H1 (cell line): Measurements from ENCODE around the gene ADGRV1. TPM values are rescaled to one million over a fixed set of nuclear protein-coding genes. Genes with fewer than 3 reads are reported as not detected.

Experiments
- CTCF ChIA-PET: fragments of 300-600 bp; sonication (Branson Sonifier 250); formaldehyde crosslinking; loops from one replicate; lab custom pipeline; 2021; ENCODE audit not compliant: partially characterized antibody; lab: Charles Lee
- POLR2A ChIA-PET: fragments of 300-600 bp; sonication (Branson Sonifier 250); formaldehyde crosslinking; loops from one replicate; lab custom pipeline; 2021; ENCODE audit warnings: inconsistent platforms; ENCODE audit not compliant: partially characterized antibody; lab: Charles Lee
- DNase-seq, 2 experiments: peaks; one replicate each; pipeline versions ENCODE4 v3.0.0 to v3.0.0-alpha.2; 2010 to 2022; ENCODE audit warnings: low spot score in 2 of 2, low read depth in 1 of 2, mixed read lengths in 1 of 2
- FAIRE-seq: peaks from 2 replicates; lab custom pipeline; 2011; peaks lifted over from hg19 to GRCh38; lab: Jason Lieb, UNC
- H2AFZ ChIP-seq: 2 replicates; pipeline ENCODE4 v1.8.1; 2012; ENCODE audit warnings: low read length, inconsistent platforms
- H2AK5ac ChIP-seq: 2 replicates; pipeline ENCODE4 v1.6.1; 2013; ENCODE audit warnings: low read depth, low read length
- H2BK120ac ChIP-seq: replicated peaks from 2 replicates; pipeline ENCODE3; 2013; ENCODE audit warnings: low read depth, low read length, inconsistent platforms
- H2BK12ac ChIP-seq: 2 replicates; pipeline ENCODE4 v1.6.1; 2013; ENCODE audit warnings: low read depth, low read length
- H2BK15ac ChIP-seq: 2 replicates; pipeline ENCODE4 v1.6.1; 2013; ENCODE audit warnings: low read length
- H2BK20ac ChIP-seq: 2 replicates; pipeline ENCODE4 v1.6.1; 2013; ENCODE audit warnings: low read length
- H2BK5ac ChIP-seq: 2 replicates; pipeline ENCODE4 v1.6.1; 2013; ENCODE audit warnings: low read depth, low read length
- H3K14ac ChIP-seq: 2 replicates; pipeline ENCODE4 v1.6.1; 2013; ENCODE audit warnings: inconsistent platforms; ENCODE audit not compliant: insufficient read length
- H3K18ac ChIP-seq: 2 replicates; pipeline ENCODE4 v1.6.1; 2013; ENCODE audit warnings: low read length; ENCODE audit errors: extremely low read depth
- H3K23ac ChIP-seq: 2 replicates; pipeline ENCODE4 v1.6.1; 2013; ENCODE audit warnings: inconsistent platforms; ENCODE audit not compliant: insufficient read length
- H3K23me2 ChIP-seq: 2 replicates; pipeline ENCODE4 v1.6.1; 2013; ENCODE audit warnings: low read depth, low read length
- H3K27ac ChIP-seq: 2 replicates; pipeline ENCODE4 v1.6.1; 2011; ENCODE audit warnings: low read depth, low read length, inconsistent platforms
- H3K27me3 ChIP-seq, 4 experiments: replicated peaks in 1 of 4; 1 replicate in 1 of 4; 2 replicates in 3 of 4; pipeline versions ENCODE4 v1.6.1 to v1.8.1; 2011 to 2013; ENCODE audit warnings: low read length in 3 of 4, mild to moderate bottlenecking in 3 of 4, inconsistent platforms in 2 of 4, mixed read lengths in 2 of 4, moderate library complexity in 1 of 4; ENCODE audit not compliant: control insufficient read depth in 3 of 4, insufficient read depth in 3 of 4; ENCODE audit errors: extremely low read depth in 1 of 4
- H3K36me3 ChIP-seq, 4 experiments: 2 replicates each; pipeline versions ENCODE4 v1.6.1 to v1.8.1; 2011 to 2013; ENCODE audit warnings: mild to moderate bottlenecking in 4 of 4, low read length in 3 of 4, moderate library complexity in 2 of 4, control low read depth in 1 of 4, inconsistent platforms in 1 of 4; ENCODE audit not compliant: insufficient read depth in 4 of 4, control insufficient read depth in 2 of 4
- H3K4ac ChIP-seq: replicated peaks from 2 replicates; pipeline ENCODE3; 2013; ENCODE audit warnings: low read length, low read depth, mixed read lengths, inconsistent platforms; ENCODE audit not compliant: insufficient read length
- H3K4me1 ChIP-seq, 4 experiments: replicated peaks in 1 of 4; 1 replicate in 1 of 4; 2 replicates in 3 of 4; pipeline versions ENCODE4 v1.6.1 to v1.8.1; 2011 to 2013; ENCODE audit warnings: low read length in 3 of 4, inconsistent platforms in 2 of 4, mixed read lengths in 1 of 4; ENCODE audit not compliant: insufficient read depth in 4 of 4, control insufficient read depth in 3 of 4
- H3K4me2 ChIP-seq, 2 experiments: 2 replicates each; pipeline versions ENCODE4 v1.6.1 to v1.8.1; 2011 to 2013; ENCODE audit warnings: low read depth in 2 of 2, low read length in 2 of 2, control low read depth in 1 of 2, inconsistent platforms in 1 of 2, mild to moderate bottlenecking in 1 of 2; ENCODE audit not compliant: insufficient read depth in 1 of 2
- H3K4me3 ChIP-seq, 4 experiments: fragments of 200-600, 300-600 bp in 1 of 4; sonication (generic), shearing (Covaris generic), sonication (Bioruptor Twin) in 1 of 4; 2 replicates each; pipeline versions ENCODE4 v1.5.1 to v1.8.1; 2011 to 2016; ENCODE audit warnings: low read length in 4 of 4, low read depth in 3 of 4, control low read depth in 2 of 4, inconsistent platforms in 2 of 4, mild to moderate bottlenecking in 2 of 4, mixed read lengths in 1 of 4, moderate library complexity in 1 of 4; ENCODE audit not compliant: insufficient read depth in 2 of 4; ENCODE audit errors: extremely low read depth in 1 of 4
- H3K56ac ChIP-seq: replicated peaks from 2 replicates; pipeline ENCODE3; 2013; ENCODE audit warnings: low read depth, mild to moderate bottlenecking, mixed read lengths, low read length, inconsistent platforms; ENCODE audit not compliant: insufficient read length
- H3K79me1 ChIP-seq: 2 replicates; pipeline ENCODE4 v1.6.1; 2013; ENCODE audit warnings: low read depth, low read length, control low read depth
- H3K79me2 ChIP-seq, 2 experiments: 2 replicates each; pipeline versions ENCODE4 v1.6.1 to v1.8.1; 2012 to 2013; ENCODE audit warnings: low read length in 2 of 2, mild to moderate bottlenecking in 2 of 2, inconsistent platforms in 1 of 2; ENCODE audit not compliant: insufficient read depth in 2 of 2, control insufficient read depth in 1 of 2
- H3K9ac ChIP-seq, 4 experiments: replicated peaks in 1 of 4; 1 replicate in 1 of 4; 2 replicates in 3 of 4; pipeline versions ENCODE4 v1.6.1 to v1.8.1; 2011 to 2013; ENCODE audit warnings: low read depth in 3 of 4, low read length in 3 of 4, control low read depth in 2 of 4, mild to moderate bottlenecking in 2 of 4, moderate library complexity in 2 of 4, inconsistent platforms in 1 of 4; ENCODE audit errors: extremely low read depth in 1 of 4
- H3K9me3 ChIP-seq, 2 experiments: 2 replicates each; pipeline versions ENCODE4 v1.6.1 to v1.8.1; 2012 to 2013; ENCODE audit warnings: mild to moderate bottlenecking in 2 of 2, moderate library complexity in 2 of 2, control low read depth in 1 of 2, inconsistent platforms in 1 of 2, low read depth in 1 of 2, low read length in 1 of 2, mixed read lengths in 1 of 2; ENCODE audit not compliant: insufficient read depth in 2 of 2
- H4K20me1 ChIP-seq, 2 experiments: replicated peaks in 1 of 2; 2 replicates each; pipeline versions ENCODE3 to v1.8.1; 2011 to 2013; ENCODE audit warnings: inconsistent platforms in 2 of 2, low read length in 2 of 2, mild to moderate bottlenecking in 1 of 2; ENCODE audit not compliant: insufficient read depth in 2 of 2, control insufficient read depth in 1 of 2
- H4K5ac ChIP-seq: 2 replicates; pipeline ENCODE4 v1.6.1; 2013; ENCODE audit warnings: low read length, low read depth, mixed read lengths, inconsistent platforms; ENCODE audit not compliant: insufficient read length
- H4K8ac ChIP-seq: 2 replicates; pipeline ENCODE4 v1.8.0; 2013; ENCODE audit warnings: mild to moderate bottlenecking, moderate library complexity, low read length, inconsistent platforms; ENCODE audit not compliant: insufficient read depth; ENCODE audit errors: extremely low read depth
- H4K91ac ChIP-seq: replicated peaks from 2 replicates; pipeline ENCODE3; 2013; ENCODE audit warnings: low read length, mixed read lengths, inconsistent platforms; ENCODE audit not compliant: insufficient read length
- ATF2 ChIP-seq: IDR thresholded peaks from 2 replicates; pipeline ENCODE4 v1.6.1; 2012; ENCODE audit warnings: low read length, inconsistent platforms
- BRCA1 ChIP-seq: IDR thresholded peaks from 2 replicates; pipeline ENCODE4 v1.6.1; 2012; ENCODE audit warnings: low read depth, low read length, improper control_type of control experiment
- CBX5 ChIP-seq: fragments of 300-800, 300-1000 bp; sonication (generic); IDR thresholded peaks from 2 replicates; pipeline ENCODE4 v1.7.1; 2016; ENCODE audit warnings: antibody characterized with exemption, low read length, low read depth
- CBX8 ChIP-seq: fragments of 300-800, 300-1000 bp; sonication (generic); IDR thresholded peaks from 2 replicates; pipeline ENCODE4 v1.7.1; 2016; ENCODE audit warnings: low read depth, low read length, borderline replicate concordance
- CREB1 ChIP-seq: IDR thresholded peaks from 2 replicates; pipeline ENCODE4 v1.6.1; 2012; ENCODE audit warnings: inconsistent platforms
- KDM1A ChIP-seq: fragments of 200-600, 300-600 bp; sonication (generic); IDR thresholded peaks from 2 replicates; pipeline ENCODE4 v1.7.1; 2016; ENCODE audit warnings: mild to moderate bottlenecking, low read length, borderline replicate concordance
- KDM4A ChIP-seq: IDR thresholded peaks from one replicate; pipeline ENCODE4 v1.7.1; 2012; ENCODE audit warnings: low read depth, mild to moderate bottlenecking, moderate library complexity, low read length, inconsistent platforms; ENCODE audit not compliant: severe bottlenecking
- SAP30 ChIP-seq: fragments of 300-600 bp; sonication (generic); IDR thresholded peaks from 2 replicates; pipeline ENCODE4 v1.7.1; 2012; ENCODE audit warnings: low read length, moderate library complexity, mild to moderate bottlenecking, inconsistent platforms; ENCODE audit not compliant: insufficient read depth, insufficient replicate concordance
- WGBS, 2 experiments: shearing (Covaris generic) in 1 of 2; methylation state at CpG; one replicate each; pipeline versions ENCODE4 v1.1.6 to v1.1.7; 2013 to 2015; ENCODE audit warnings: low lambda C conversion rate in 2 of 2, mixed read lengths in 2 of 2, inconsistent platforms in 1 of 2, low coverage in 1 of 2, missing lambda C conversion rate in 1 of 2; ENCODE audit not compliant: insufficient replicate concordance in 2 of 2, insufficient coverage in 1 of 2, insufficient read length in 1 of 2; ENCODE audit errors: extremely low coverage in 1 of 2, missing lambda C conversion rate in 1 of 2; 5-methylcytosine and 5-hydroxymethylcytosine counted together
- polyA plus RNA-seq, 7 experiments: library from polyadenylated mRNA; depleted of rRNA in 3 of 7; stranded (reverse) in 5 of 7; unstranded in 2 of 7; fragments of >200 nt in 5 of 7; fragments of 200-250 nt in 2 of 7; gene quantifications; 1 replicate in 5 of 7; 2 replicates in 1 of 7; 4 replicates in 1 of 7; pipeline versions ENCODE4 v1.2.1 to v1.2.3, GENCODE V29; 2011 to 2013; ENCODE audit warnings: missing spikeins in 2 of 7, mixed read lengths in 2 of 7
- total RNA-seq: library from RNA; stranded (reverse); fragmentation: NEBNext Ultra II Directional; extraction: Animal tissue kit (Norgen Biotek cat#: 25700); gene quantifications from 2 replicates; pipeline ENCODE4 v1.2.1, GENCODE V29; 2021
- TF ChIP-seq, protein P1 (sequence below): IDR thresholded peaks from 2 replicates; pipeline ENCODE4 v1.6.1; 2012; ENCODE audit warnings: inconsistent platforms

Gene ADGRV1
- total and polyA plus RNA-seq, 2 of the 8 experiments (the other 6 are each of a cell fraction or from before 2014, with no cell fraction given), result 53.1 to 62.2 TPM

DNA sequence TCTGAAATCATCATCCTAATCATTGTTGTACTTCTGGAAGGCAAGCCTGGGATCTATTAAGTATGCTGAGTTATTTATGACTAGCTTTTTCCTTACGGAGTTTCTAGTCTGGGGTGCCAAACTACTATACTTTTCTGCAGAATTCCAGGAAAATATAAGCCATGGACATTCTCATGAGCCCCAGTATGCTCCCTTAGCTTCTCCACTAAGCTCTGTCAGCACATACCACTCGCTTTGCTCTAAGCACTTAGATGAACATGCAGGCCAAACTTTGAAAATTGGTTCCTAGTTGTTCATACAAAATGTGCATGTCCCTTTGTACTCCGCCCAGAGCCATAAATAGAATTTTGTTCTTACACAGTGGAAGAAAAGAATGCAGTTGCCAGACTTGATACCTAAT lies 539.9 kb downstream of the ADGRV1 start:
- H3K4me2 ChIP-seq, result no peak overlapping the region
- H2AFZ ChIP-seq, result no peak overlapping the region
- FAIRE-seq (no peak), DNase-seq (no peak)
- H3K56ac ChIP-seq, result no peak overlapping the region
- H4K91ac ChIP-seq, result no peak overlapping the region
- no peak overlapping the region for H2BK120ac ChIP-seq
- TF ChIP-seq, protein P1, sequence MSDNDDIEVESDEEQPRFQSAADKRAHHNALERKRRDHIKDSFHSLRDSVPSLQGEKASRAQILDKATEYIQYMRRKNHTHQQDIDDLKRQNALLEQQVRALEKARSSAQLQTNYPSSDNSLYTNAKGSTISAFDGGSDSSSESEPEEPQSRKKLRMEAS, result no peak
- TF ChIP-seq SAP30, result no peak
- TF ChIP-seq KDM1A, result no peak
- no peak for TF ChIP-seq CBX5
- TF ChIP-seq KDM4A, result no peak
- no peak for TF ChIP-seq CREB1
- no peak for TF ChIP-seq CBX8
- no peak for TF ChIP-seq BRCA1
- no peak for TF ChIP-seq ATF2
- ChIA-PET CTCF (interaction anchor here (0.6 to 2.0 kb wide), 4 partner anchors 10 to 327 kb away, joined by 3 to 7 read pairs (median 4); no protein-coding TSS in a partner anchor), POLR2A (interaction anchor here (0.6 to 1.5 kb wide), 5 partner anchors 9 to 321 kb away, joined by 3 to 5 read pairs (median 4); partner anchors contain the start of gene ARRDC3)
- no peak overlapping the region for H3K27ac ChIP-seq
- H3K27me3 ChIP-seq, result no peaks in the 10 kb centered on the region
- no peak overlapping the region for H3K4me3 ChIP-seq
- H3K9ac ChIP-seq, result no peak overlapping the region
- no peak overlapping the region for H2BK12ac ChIP-seq
- H3K9me3 ChIP-seq, result no peaks in the 10 kb centered on the region
- no peak overlapping the region for H2BK15ac ChIP-seq
- H2BK5ac ChIP-seq, result no peak overlapping the region
- no peaks in the 10 kb centered on the region for H3K23me2 ChIP-seq
- no peak overlapping the region for H2BK20ac ChIP-seq
- no peak overlapping the region for H3K14ac ChIP-seq
- no peak overlapping the region for H4K5ac ChIP-seq
- no peak overlapping the region for H2AK5ac ChIP-seq
- H3K79me2 ChIP-seq, result no peaks in the 10 kb centered on the region; a peak in 1 of 4 replicates
- no peaks in the 10 kb centered on the region for H4K20me1 ChIP-seq
- no peaks in the 10 kb centered on the region for H3K79me1 ChIP-seq
- WGBS, 2 experiments, result 95% methylated on average over 3 of the region's 3 CpGs; no CpG with 5 or more reads in 1 of the 2 experiments
- H4K8ac ChIP-seq, result no peak overlapping the region
- peaks cover 0 to 16% (median 6%) of the 10 kb centered on the region in 4 experiments; a peak in 5 of 7 replicates for H3K4me1 ChIP-seq
- no peak overlapping the region for H3K23ac ChIP-seq
- no peak overlapping the region for H3K18ac ChIP-seq
- H3K4ac ChIP-seq, result no peak overlapping the region
- peaks cover 0 to 11% (median 4%) of the 10 kb centered on the region in 4 experiments; a peak in 5 of 8 replicates for H3K36me3 ChIP-seq
